ENCODE data around the gene SIK3.

DNA sequence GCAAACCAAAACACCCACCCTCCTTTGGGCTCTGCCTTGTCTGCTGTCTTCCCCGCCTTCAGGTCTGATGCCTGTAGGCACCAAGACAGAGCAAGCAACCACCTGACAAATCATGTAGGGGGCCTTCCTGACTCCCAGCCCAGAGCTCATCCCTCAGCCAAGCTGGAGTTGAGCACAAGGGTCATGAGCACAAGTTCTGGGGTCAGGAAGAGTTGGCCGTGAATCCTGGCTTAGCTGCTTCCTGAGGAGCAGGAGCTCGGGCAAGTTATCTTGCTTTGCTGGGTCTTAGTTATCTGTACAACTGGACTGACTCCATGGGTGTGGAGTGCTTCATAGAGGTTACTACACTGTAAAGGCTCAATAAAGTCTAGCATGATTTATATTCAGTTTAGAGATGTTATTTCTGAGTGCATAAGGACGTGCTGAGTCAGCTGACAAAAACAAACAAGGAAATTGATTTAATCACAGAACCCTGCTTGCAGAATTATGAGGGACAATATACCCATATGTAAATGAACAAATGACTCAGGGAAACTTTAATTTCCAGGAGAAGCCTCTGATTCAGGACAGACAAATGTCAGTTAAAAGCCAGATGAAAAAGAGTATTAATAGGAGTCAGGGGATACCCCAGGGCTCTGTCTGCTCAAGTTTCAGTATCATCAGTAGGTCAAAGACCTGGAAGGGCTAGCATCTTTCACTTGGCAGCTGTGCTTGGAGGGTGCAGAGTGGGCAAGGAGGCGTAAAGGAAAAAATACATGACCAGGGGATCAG is 245.8 kb downstream of the SIK3 start:
- TF ChIP-seq, protein P1, sequence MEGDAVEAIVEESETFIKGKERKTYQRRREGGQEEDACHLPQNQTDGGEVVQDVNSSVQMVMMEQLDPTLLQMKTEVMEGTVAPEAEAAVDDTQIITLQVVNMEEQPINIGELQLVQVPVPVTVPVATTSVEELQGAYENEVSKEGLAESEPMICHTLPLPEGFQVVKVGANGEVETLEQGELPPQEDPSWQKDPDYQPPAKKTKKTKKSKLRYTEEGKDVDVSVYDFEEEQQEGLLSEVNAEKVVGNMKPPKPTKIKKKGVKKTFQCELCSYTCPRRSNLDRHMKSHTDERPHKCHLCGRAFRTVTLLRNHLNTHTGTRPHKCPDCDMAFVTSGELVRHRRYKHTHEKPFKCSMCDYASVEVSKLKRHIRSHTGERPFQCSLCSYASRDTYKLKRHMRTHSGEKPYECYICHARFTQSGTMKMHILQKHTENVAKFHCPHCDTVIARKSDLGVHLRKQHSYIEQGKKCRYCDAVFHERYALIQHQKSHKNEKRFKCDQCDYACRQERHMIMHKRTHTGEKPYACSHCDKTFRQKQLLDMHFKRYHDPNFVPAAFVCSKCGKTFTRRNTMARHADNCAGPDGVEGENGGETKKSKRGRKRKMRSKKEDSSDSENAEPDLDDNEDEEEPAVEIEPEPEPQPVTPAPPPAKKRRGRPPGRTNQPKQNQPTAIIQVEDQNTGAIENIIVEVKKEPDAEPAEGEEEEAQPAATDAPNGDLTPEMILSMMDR (IDR thresholded peaks at IDR 0.05): no peak
- peak; percentile 29 to 60 for TF ChIP-seq POLR2A (IDR thresholded peaks at IDR 0.05)
